ENCODE results near the gene AOPEP. TPM values are rescaled to one million over a fixed set of nuclear protein-coding genes. Genes with fewer than 3 reads are reported as not detected.

Gene AOPEP
- total RNA-seq, 1 experiment from 2014 or later = 14.4 TPM

DNA sequence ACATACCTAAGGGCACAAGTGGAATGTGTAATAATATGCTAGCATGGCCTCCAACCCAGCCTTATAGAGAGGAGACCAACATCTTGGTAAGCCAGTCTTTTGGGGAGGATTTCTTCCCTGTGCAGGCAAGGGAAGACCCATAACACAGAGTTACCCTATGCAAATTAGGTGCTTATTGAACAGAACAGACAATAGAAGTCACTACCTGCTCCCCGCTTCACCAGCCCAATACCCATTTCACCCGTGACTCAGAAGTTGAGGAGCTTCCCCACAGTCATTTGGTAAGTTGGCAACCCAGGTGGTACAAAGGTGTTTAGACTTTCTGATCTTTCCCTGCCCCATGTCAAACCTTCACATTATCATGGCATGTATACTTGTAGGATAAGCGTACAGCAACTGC lies 44.6 kb downstream of the AOPEP start:
- Mint-ChIP-seq H3K4me3 (no peak overlapping the region), H3K4me1 (peaks cover 8% of the 10 kb centered on the region; the same call in 1 of the 2 replicates), H3K27ac (no peak overlapping the region), H3K36me3 (peaks cover 2% of the 10 kb centered on the region; the same call in 1 of the 2 replicates), H3K9me3 (no peaks in the 10 kb centered on the region), H3K27me3 (ENCODE audit: low read depth) (no peaks in the 10 kb centered on the region)
- ChIA-PET POLR2A (no interaction called here), CTCF (interaction anchor here (1.6 to 1.7 kb wide), 2 partner anchors 102 to 148 kb away, joined by 5 to 7 read pairs; no protein-coding TSS in a partner anchor)
- TF ChIP-seq MAX (CRISPR knock-in tag; IDR thresholded peaks at IDR 0.05) = no peak
- TF ChIP-seq GRHL2 (CRISPR knock-in tag; IDR thresholded peaks at IDR 0.05; ENCODE audit: insufficient replicate concordance, severe bottlenecking) = no peak
- TF ChIP-seq NFE2L1 (CRISPR knock-in tag; IDR thresholded peaks at IDR 0.05) = no peak
- no peak for TF ChIP-seq TEAD4 (CRISPR knock-in tag; IDR thresholded peaks at IDR 0.05)
- TF ChIP-seq KAT7 (CRISPR knock-in tag; IDR thresholded peaks at IDR 0.05; ENCODE audit: borderline replicate concordance) = no peak
- TF ChIP-seq STAT6 (CRISPR knock-in tag; conservative IDR thresholded peaks at IDR 0.05; ENCODE audit: low read depth) = no peak
- no peak for TF ChIP-seq RELA (CRISPR knock-in tag; IDR thresholded peaks at IDR 0.05; ENCODE audit: borderline replicate concordance)
- TF ChIP-seq TP53 (CRISPR knock-in tag; IDR thresholded peaks at IDR 0.05) = no peak
- no peak for TF ChIP-seq FOXP4 (CRISPR knock-in tag; IDR thresholded peaks at IDR 0.05)
- no peak for TF ChIP-seq ZNF121 (CRISPR knock-in tag; IDR thresholded peaks at IDR 0.05)
- TF ChIP-seq ZNF317 (CRISPR knock-in tag; IDR thresholded peaks at IDR 0.05; ENCODE audit: borderline replicate concordance, low read depth) = no peak
- no peak for TF ChIP-seq ESRRA (CRISPR knock-in tag; IDR thresholded peaks at IDR 0.05; ENCODE audit: borderline replicate concordance)
- TF ChIP-seq ATF6 (CRISPR knock-in tag; IDR thresholded peaks at IDR 0.05) = no peak
- no peak for TF ChIP-seq ZNF219 (CRISPR knock-in tag; IDR thresholded peaks at IDR 0.05; ENCODE audit: borderline replicate concordance)
- no peak for TF ChIP-seq ETV6 (CRISPR knock-in tag; IDR thresholded peaks at IDR 0.05)
- ATAC-seq = no peak
- DNase-seq (ENCODE audit: low spot score) = no peak

DNA sequence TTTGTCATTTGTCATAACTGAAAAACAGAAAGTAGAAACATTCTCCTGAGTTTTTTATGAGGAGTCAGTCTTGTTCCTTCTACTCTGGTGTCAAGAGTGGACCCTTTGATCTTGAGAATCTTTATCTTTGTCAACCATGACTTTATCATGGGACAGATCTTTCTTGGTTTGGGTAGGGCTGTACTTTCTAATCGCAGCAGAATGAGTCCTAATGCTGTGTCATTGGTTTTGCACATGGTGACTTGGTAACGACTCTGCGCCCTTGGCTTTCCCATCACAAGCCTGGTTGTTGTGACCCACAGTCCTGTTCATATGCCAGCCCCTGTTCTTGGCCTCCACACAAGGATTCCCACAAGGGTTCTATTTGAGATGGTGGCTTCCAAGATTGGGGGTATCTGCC lies 45.6 kb downstream of the AOPEP start:
- H3K27me3 Mint-ChIP-seq (ENCODE audit: low read depth) = no peaks in the 10 kb centered on the region
- DNase-seq (ENCODE audit: low spot score) (no peak), ATAC-seq (no peak)
- ChIA-PET POLR2A (no interaction called here), CTCF (interaction anchor here (1.7 kb wide), 1 partner anchor 103 kb away, joined by 7 read pairs; no protein-coding TSS in a partner anchor)
- H3K27ac Mint-ChIP-seq = no peak overlapping the region; the same call in 1 of the 2 replicates
- H3K9me3 Mint-ChIP-seq = no peaks in the 10 kb centered on the region
- H3K4me3 Mint-ChIP-seq = no peak overlapping the region
- peaks cover 2% of the 10 kb centered on the region; the same call in 1 of the 2 replicates for H3K36me3 Mint-ChIP-seq
- peaks cover 8% of the 10 kb centered on the region; the same call in 1 of the 2 replicates for H3K4me1 Mint-ChIP-seq
- TF ChIP-seq, protein P1, sequence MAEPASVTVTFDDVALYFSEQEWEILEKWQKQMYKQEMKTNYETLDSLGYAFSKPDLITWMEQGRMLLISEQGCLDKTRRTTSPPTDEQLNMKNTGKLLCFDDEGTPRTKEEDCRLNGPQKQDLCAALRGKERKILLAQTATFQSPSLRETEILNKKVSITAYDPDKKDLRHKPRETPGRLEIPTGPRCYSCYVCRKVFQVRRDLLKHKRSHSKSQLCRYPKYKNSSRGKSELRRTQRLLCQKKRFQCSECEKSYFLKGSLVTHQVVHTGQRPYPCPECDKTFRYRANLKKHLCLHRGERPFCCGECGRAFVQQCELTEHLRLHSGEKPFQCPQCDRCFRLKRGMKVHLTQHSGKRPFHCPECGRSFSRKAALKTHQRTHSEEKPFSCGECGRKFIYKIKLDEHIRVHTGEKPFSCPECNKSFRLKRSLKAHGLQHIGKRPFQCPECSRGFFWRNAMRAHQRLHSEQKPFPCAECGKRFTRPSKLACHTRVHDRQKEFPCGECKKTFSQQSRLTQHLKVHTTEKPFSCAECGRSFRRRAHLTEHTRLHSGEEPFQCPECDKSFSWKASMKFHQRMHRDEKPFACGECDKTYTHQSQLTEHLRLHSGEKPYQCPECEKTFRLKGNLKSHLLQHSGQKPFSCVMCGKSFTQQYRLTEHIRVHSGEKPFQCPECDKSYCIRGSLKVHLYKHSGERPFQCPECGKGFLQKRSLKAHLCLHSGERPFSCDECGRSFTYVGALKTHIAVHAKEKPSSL (CRISPR knock-in tag; conservative IDR thresholded peaks at IDR 0.05) = no peak
- no peak for TF ChIP-seq RORB (CRISPR knock-in tag; IDR thresholded peaks at IDR 0.05)
- TF ChIP-seq RELA (CRISPR knock-in tag; IDR thresholded peaks at IDR 0.05; ENCODE audit: borderline replicate concordance) = no peak
- TF ChIP-seq MAX (CRISPR knock-in tag; IDR thresholded peaks at IDR 0.05) = no peak
- no peak for TF ChIP-seq ZNF138 (CRISPR knock-in tag; conservative IDR thresholded peaks at IDR 0.05)
- TF ChIP-seq, protein P2, sequence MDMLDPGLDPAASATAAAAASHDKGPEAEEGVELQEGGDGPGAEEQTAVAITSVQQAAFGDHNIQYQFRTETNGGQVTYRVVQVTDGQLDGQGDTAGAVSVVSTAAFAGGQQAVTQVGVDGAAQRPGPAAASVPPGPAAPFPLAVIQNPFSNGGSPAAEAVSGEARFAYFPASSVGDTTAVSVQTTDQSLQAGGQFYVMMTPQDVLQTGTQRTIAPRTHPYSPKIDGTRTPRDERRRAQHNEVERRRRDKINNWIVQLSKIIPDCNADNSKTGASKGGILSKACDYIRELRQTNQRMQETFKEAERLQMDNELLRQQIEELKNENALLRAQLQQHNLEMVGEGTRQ (CRISPR knock-in tag; IDR thresholded peaks at IDR 0.05) = no peak
- TF ChIP-seq ZNF671 (CRISPR knock-in tag; IDR thresholded peaks at IDR 0.05) = no peak
- TF ChIP-seq NFYB (CRISPR knock-in tag; conservative IDR thresholded peaks at IDR 0.05; ENCODE audit: low read depth) = no peak
- no peak for TF ChIP-seq PRRX2 (CRISPR knock-in tag; IDR thresholded peaks at IDR 0.05)
- no peak for TF ChIP-seq ZNF232 (CRISPR knock-in tag; IDR thresholded peaks at IDR 0.05)
- TF ChIP-seq E2F5 (CRISPR knock-in tag; IDR thresholded peaks at IDR 0.05) = no peak

Measured in WTC11 (cell line).